HepG2 (cell line): Measurements from ENCODE around the gene GPS1. TPM values are rescaled to one million over a fixed set of nuclear protein-coding genes. Genes with fewer than 3 reads are reported as not detected.

Source experiments
- CBX2 ChIP-seq, 2 experiments: fragments of 200-600 bp in 1 of 2; sonication (generic); formaldehyde crosslinking in 1 of 2; IDR thresholded peaks; 2 replicates each; pipeline versions ENCODE4 v1.7.0 to v1.8.1; 2018 to 2022; ENCODE audit warnings: low read depth in 2 of 2, low read length in 1 of 2, mild to moderate bottlenecking in 1 of 2, missing genetic modification reagents in 1 of 2
- FOXP1 ChIP-seq, 2 experiments: fragments of 450-650 bp in 1 of 2; IDR thresholded peaks; 2 replicates each; pipeline ENCODE4 v1.6.1; 2017 to 2018; ENCODE audit warnings: antibody characterized with exemption in 1 of 2
- HNRNPL ChIP-seq: fragments of 200-400 bp; formaldehyde crosslinking; IDR thresholded peaks from 2 replicates; pipeline ENCODE4 v1.6.1; 2017; ENCODE audit warnings: mild to moderate bottlenecking, low read depth, low read length
- HNRNPUL1 ChIP-seq: fragments of 200-400 bp; formaldehyde crosslinking; IDR thresholded peaks from 2 replicates; pipeline ENCODE4 v1.6.1; 2017; ENCODE audit warnings: low read depth, mild to moderate bottlenecking, low read length, moderate library complexity
- NCOA5 ChIP-seq: sonication (generic); formaldehyde crosslinking; IDR thresholded peaks from 2 replicates; pipeline ENCODE4 v1.4.0; 2020; ENCODE audit warnings: missing genetic modification reagents
- NFKB2 ChIP-seq: sonication (generic); formaldehyde crosslinking; IDR thresholded peaks from 2 replicates; pipeline ENCODE4 v1.4.0; 2020; ENCODE audit warnings: missing genetic modification reagents, borderline replicate concordance
- PHF5A ChIP-seq: IDR thresholded peaks from one replicate; pipeline ENCODE4 v1.6.1; 2018; ENCODE audit warnings: low read depth, missing genetic modification reagents; ENCODE audit not compliant: unreplicated experiment
- SETDB1 ChIP-seq: sonication (generic); formaldehyde crosslinking; IDR thresholded peaks from 2 replicates; pipeline ENCODE4 v1.5.1; 2020; ENCODE audit warnings: missing genetic modification reagents, mild to moderate bottlenecking, borderline replicate concordance
- YEATS4 ChIP-seq: sonication (generic); formaldehyde crosslinking; IDR thresholded peaks from 2 replicates; pipeline ENCODE4 v1.4.0; 2020; ENCODE audit warnings: missing genetic modification reagents, borderline replicate concordance
- ZEB1 ChIP-seq: IDR thresholded peaks from 2 replicates; pipeline ENCODE4 v1.6.1; 2012; ENCODE audit warnings: mild to moderate bottlenecking, low read depth, inconsistent platforms; ENCODE audit not compliant: insufficient replicate concordance
- ZFYVE20 ChIP-seq: sonication (generic); formaldehyde crosslinking; IDR thresholded peaks from 2 replicates; pipeline ENCODE4 v1.8.0; 2023; ENCODE audit warnings: low read depth, mild to moderate bottlenecking, moderate library complexity, missing genetic modification reagents, borderline replicate concordance
- ZNF17 ChIP-seq: sonication (generic); formaldehyde crosslinking; IDR thresholded peaks from 2 replicates; pipeline ENCODE4 v1.5.0; 2020; ENCODE audit warnings: mild to moderate bottlenecking, missing genetic modification reagents
- ZNF562 ChIP-seq: sonication (generic); formaldehyde crosslinking; IDR thresholded peaks from 2 replicates; pipeline ENCODE4 v1.8.0; 2022; ENCODE audit warnings: missing genetic modification reagents, borderline replicate concordance
- ZNF629 ChIP-seq: sonication (generic); formaldehyde crosslinking; conservative IDR thresholded peaks from 2 replicates; pipeline ENCODE4 v1.5.0; 2020; ENCODE audit warnings: missing genetic modification reagents
- ZNF687 ChIP-seq: sonication (generic); formaldehyde crosslinking; IDR thresholded peaks from 2 replicates; pipeline ENCODE4 v1.5.1; 2020; ENCODE audit warnings: mild to moderate bottlenecking, missing genetic modification reagents, moderate library complexity
- polyA plus RNA-seq, 8 experiments: library from polyadenylated mRNA; depleted of rRNA in 3 of 8; stranded (reverse) in 7 of 8; unstranded in 1 of 8; fragments of >200 nt; fragmentation: Illumina TruSeq in 4 of 8; extraction: Trizol in 4 of 8; gene quantifications; 2 replicates each; pipeline versions ENCODE4 v1.2.1 to v1.2.3, GENCODE V29; 2011 to 2016; ENCODE audit warnings: low read depth in 4 of 8, missing spikeins in 1 of 8, mixed read lengths in 1 of 8; ENCODE audit not compliant: insufficient read depth in 1 of 8
- total RNA-seq, 5 experiments: library from RNA; depleted of rRNA; stranded (reverse); fragments of >200 nt; fragmentation: Illumina TruSeq; extraction: Trizol; gene quantifications; 2 replicates each; pipeline ENCODE4 v1.2.3, GENCODE V29; 2016; ENCODE audit warnings: low read depth in 1 of 5
- TF ChIP-seq, protein P1 (sequence below): conservative IDR thresholded peaks from 2 replicates; pipeline ENCODE4 v1.6.1; 2018; ENCODE audit warnings: missing genetic modification reagents
- TF ChIP-seq, protein P2 (sequence below): sonication (generic); formaldehyde crosslinking; IDR thresholded peaks from 2 replicates; pipeline ENCODE4 v1.5.1; 2020; ENCODE audit warnings: mild to moderate bottlenecking, missing genetic modification reagents, moderate library complexity
- TF ChIP-seq, protein P3 (sequence below): sonication (generic); formaldehyde crosslinking; IDR thresholded peaks from 2 replicates; pipeline ENCODE4 v1.4.0; 2020; ENCODE audit warnings: mild to moderate bottlenecking, missing genetic modification reagents
- TF ChIP-seq, protein P4 (sequence below): sonication (generic); formaldehyde crosslinking; IDR thresholded peaks from 2 replicates; pipeline ENCODE4 v1.4.0; 2020; ENCODE audit warnings: missing genetic modification reagents, borderline replicate concordance

GPS1 gene
- total and polyA plus RNA-seq, 2 of the 13 experiments (the other 11 are each of a cell fraction or from before 2014, with no cell fraction given) = 124 to 128 TPM

DNA sequence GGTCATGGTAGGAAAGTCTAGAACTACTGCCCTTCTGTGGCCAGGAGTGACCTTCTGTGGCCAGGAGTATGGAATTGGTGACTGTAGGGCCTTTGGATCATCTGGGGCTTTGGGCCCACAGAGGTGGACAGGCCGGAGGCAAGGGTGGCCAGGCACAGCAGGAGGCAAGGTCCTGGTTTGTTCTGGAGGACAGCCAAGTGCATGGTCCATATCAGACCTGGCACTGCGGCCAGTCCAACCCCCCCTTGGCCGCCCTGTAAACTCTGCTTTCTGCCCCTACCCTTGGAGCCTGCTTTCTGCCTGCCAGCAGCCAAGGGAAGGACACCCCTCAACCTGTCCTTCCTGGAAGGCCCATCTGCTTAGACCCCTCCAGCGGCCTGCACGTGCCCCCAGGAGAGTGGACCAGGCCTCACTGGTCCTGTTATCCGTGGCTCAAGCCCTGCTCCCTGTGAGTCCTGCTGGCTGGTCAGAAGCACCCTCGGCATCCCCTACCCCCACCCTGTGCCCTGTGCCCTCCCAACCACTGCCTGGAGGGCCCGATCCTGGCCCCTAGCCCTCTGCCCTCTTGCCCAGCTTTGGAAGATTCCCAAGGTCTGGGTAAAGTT lies 11.9 kb upstream of the GPS1 start (continued):
- TF ChIP-seq ZNF17 (CRISPR knock-in tag) (no peak), ZNF687 (peak; percentile 90), NFKB2 (peak; percentile 61; the same call in 1 of the 2 replicates), NCOA5 (CRISPR knock-in tag) (no peak), ZEB1 (no peak), SETDB1 (CRISPR knock-in tag) (no peak), HNRNPL (peak; percentile 97), FOXP1 (IDR thresholded peaks at IDR 0.05) (no peak), FOXP1 (CRISPR knock-in tag; IDR thresholded peaks at IDR 0.05) (no peak), ZNF562 (no peak), CBX2 (IDR thresholded peaks at IDR 0.05; ENCODE audit: low read depth, low read length) (no peak), CBX2 (CRISPR knock-in tag; IDR thresholded peaks at IDR 0.05; ENCODE audit: low read depth) (no peak), PHF5A (CRISPR knock-in tag) (peak; percentile 52), HNRNPUL1 (no peak), ZNF629 (CRISPR knock-in tag) (no peak), ZFYVE20 (CRISPR knock-in tag) (no peak), YEATS4 (CRISPR knock-in tag) (no peak)
- TF ChIP-seq, protein P1, sequence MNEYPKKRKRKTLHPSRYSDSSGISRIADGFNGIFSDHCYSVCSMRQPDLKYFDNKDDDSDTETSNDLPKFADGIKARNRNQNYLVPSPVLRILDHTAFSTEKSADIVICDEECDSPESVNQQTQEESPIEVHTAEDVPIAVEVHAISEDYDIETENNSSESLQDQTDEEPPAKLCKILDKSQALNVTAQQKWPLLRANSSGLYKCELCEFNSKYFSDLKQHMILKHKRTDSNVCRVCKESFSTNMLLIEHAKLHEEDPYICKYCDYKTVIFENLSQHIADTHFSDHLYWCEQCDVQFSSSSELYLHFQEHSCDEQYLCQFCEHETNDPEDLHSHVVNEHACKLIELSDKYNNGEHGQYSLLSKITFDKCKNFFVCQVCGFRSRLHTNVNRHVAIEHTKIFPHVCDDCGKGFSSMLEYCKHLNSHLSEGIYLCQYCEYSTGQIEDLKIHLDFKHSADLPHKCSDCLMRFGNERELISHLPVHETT (CRISPR knock-in tag) = no peak
- TF ChIP-seq, protein P2, sequence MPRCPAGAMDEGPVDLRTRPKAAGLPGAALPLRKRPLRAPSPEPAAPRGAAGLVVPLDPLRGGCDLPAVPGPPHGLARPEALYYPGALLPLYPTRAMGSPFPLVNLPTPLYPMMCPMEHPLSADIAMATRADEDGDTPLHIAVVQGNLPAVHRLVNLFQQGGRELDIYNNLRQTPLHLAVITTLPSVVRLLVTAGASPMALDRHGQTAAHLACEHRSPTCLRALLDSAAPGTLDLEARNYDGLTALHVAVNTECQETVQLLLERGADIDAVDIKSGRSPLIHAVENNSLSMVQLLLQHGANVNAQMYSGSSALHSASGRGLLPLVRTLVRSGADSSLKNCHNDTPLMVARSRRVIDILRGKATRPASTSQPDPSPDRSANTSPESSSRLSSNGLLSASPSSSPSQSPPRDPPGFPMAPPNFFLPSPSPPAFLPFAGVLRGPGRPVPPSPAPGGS (CRISPR knock-in tag) = 0 out of 2 replicates have a peak, but pooled peaks have one; percentile 24
- TF ChIP-seq, protein P3, sequence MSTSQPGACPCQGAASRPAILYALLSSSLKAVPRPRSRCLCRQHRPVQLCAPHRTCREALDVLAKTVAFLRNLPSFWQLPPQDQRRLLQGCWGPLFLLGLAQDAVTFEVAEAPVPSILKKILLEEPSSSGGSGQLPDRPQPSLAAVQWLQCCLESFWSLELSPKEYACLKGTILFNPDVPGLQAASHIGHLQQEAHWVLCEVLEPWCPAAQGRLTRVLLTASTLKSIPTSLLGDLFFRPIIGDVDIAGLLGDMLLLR (CRISPR knock-in tag) = no peak
- TF ChIP-seq, protein P4, sequence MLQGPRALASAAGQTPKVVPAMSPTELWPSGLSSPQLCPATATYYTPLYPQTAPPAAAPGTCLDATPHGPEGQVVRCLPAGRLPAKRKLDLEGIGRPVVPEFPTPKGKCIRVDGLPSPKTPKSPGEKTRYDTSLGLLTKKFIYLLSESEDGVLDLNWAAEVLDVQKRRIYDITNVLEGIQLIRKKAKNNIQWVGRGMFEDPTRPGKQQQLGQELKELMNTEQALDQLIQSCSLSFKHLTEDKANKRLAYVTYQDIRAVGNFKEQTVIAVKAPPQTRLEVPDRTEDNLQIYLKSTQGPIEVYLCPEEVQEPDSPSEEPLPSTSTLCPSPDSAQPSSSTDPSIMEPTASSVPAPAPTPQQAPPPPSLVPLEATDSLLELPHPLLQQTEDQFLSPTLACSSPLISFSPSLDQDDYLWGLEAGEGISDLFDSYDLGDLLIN (CRISPR knock-in tag) = no peak
